Hepatocyte (in vitro differentiated cells): ENCODE results near the gene KCNN3.

Experiments
- EZH2 ChIP-seq: fragments of 200-600 bp; sonication (generic); IDR thresholded peaks from 2 replicates; pipeline ENCODE4 v1.6.1; 2016; ENCODE audit warnings: antibody characterized with exemption, mild to moderate bottlenecking, borderline replicate concordance
- EZH2phosphoT487 ChIP-seq: fragments of 200-600 bp; sonication (generic); IDR thresholded peaks from one replicate; pipeline ENCODE4 v1.6.1; 2018; ENCODE audit warnings: antibody characterized with exemption, mild to moderate bottlenecking, low read depth, moderate library complexity; ENCODE audit not compliant: unreplicated experiment, severe bottlenecking
- TF ChIP-seq, protein P1 (sequence below): fragments of 200-600 bp; sonication (generic); IDR thresholded peaks from 2 replicates; pipeline ENCODE4 v1.5.1; 2016; ENCODE audit warnings: antibody characterized with exemption, mild to moderate bottlenecking; ENCODE audit not compliant: poor library complexity

DNA sequence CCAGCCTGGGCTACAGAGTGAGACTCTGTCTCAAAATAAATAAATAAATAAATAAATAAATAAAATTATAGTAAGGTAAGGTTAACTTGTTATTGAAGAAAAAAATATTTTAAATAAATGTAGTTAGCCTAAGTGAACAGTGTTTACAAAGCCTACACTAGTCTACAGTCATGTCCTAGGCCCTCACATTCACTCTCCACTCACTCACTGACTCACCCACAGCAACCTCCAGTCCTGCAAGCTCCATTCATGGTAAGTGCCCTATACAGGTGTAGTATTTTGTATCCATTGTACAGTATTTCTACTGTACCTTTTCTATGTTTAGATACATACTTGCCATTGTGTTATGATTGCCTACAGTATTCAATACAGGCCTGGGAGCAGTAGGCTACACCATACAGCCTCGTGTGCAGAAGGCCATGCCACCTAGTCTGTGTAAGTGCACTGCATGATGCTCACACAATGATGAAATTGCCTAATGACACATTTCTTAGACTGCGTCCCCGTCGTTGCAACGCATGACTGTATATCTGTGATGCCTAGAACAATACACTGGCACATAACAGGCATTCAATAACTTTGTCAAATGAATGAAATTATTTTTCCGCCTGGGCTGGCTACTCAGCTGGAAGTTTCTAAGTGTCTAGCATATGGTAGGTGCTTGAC is 14.8 kb downstream of the KCNN3 start:
- TF ChIP-seq, protein P1, sequence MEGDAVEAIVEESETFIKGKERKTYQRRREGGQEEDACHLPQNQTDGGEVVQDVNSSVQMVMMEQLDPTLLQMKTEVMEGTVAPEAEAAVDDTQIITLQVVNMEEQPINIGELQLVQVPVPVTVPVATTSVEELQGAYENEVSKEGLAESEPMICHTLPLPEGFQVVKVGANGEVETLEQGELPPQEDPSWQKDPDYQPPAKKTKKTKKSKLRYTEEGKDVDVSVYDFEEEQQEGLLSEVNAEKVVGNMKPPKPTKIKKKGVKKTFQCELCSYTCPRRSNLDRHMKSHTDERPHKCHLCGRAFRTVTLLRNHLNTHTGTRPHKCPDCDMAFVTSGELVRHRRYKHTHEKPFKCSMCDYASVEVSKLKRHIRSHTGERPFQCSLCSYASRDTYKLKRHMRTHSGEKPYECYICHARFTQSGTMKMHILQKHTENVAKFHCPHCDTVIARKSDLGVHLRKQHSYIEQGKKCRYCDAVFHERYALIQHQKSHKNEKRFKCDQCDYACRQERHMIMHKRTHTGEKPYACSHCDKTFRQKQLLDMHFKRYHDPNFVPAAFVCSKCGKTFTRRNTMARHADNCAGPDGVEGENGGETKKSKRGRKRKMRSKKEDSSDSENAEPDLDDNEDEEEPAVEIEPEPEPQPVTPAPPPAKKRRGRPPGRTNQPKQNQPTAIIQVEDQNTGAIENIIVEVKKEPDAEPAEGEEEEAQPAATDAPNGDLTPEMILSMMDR: no peak
- TF ChIP-seq EZH2phosphoT487: no peak
- TF ChIP-seq EZH2: no peak
